GM19193 (cell line): Measurements from ENCODE around the gene KANSL3.

Source experiments
- POLR2A ChIP-seq: IDR thresholded peaks from 4 replicates; pipeline ENCODE4 v1.6.1; 2011; ENCODE audit not compliant: insufficient read depth, insufficient read length; ENCODE audit errors: extremely low read depth

The KANSL3 gene

DNA sequence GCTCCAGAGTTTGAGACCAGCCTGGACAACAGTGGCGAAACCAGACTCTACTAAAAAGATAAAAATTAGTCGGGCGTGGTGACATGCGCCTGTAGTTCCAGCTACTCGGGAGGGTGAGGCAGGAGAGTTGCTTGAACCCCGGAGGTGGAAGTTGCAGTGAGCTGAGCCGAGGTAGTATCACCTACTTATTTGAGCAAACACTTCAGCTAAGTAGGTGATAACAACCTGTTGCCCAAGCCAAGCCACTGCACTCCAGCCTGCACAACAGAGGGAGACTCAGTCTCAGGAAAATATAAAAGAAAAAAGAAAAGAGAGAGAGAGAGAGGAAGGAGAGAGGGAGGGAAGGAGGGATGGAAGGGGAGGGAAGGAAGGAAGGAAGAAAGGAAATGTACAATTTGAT, 25.7 kb upstream of the KANSL3 start:
- TF ChIP-seq POLR2A, result no peak

DNA sequence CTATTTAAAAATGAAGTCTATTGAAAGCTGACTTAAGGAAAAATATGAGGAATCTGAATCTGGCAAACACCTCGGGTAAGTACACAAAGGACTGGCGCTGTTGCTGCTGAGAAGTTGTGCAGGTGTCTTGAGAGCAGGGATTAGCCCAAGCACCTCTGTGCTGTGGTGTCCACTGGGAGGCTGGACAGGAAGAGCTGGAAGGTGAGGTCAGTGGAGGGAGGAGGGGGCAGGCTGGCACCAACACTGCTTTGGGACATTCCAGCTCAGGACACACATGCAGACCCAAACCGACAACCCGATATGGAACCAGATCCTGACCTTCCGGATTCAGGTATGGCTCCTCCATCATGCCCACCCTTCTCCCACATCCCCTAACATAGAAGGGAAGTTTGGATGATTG, 25.1 kb upstream of the KANSL3 start:
- TF ChIP-seq POLR2A, result no peak

DNA sequence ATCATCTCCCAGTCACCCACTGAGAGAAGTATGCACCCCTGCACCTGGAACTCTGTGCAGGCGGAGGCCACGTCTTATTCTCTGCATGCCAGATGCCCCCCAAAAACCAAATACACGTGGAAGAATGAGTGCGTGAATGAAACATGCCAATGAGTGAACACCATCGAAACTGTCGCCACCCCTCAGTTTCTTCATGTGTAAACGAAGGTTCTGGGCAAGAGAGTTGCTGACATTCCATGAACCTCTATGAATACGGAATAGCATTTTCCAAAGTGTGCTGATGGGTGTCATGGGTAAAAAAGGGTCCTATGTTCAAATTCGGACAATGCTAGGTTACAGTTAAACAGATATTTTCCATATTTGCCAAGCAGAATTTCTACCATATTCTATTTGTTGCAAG, 24.2 kb upstream of the KANSL3 start:
- no peak for TF ChIP-seq POLR2A

DNA sequence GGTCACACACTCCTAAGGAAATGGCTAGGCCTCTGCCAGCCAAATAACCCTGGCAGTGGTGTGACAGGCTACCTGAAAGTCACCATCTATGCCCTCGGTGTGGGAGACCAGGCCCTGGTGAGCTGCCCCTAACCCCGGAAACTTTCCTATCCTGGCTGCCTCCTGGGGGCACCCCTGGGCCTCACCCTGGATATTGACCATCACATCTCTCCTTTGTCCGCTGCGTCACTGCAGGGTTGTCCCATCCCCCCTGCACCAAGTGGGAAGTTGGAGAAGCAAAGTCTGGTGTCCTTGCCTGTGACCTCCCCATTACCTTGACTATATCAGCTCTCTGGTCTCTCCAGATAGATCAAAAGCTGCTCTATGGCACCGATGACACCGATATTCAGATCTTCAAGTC, 23.2 kb upstream of the KANSL3 start:
- TF ChIP-seq POLR2A, result no peak

DNA sequence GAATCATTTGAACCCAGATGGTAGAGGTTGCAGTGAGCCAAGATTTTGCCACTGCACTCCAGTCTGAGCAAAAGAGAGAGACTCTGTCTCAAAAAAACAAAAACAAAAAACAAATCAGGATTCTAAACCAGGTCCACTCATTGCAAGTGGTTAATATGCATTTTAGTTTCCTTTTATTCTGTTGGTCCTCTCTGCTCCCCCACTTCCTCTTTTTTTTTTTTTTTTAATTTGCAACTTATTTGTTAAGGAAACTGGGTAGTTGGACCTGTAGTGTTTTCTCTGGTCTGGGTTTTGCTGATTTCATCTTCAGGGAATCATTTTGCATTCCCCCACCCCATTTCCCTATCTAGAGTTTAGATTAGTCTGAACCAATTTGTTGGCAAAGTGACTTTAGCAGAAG, 18.4 kb upstream of the KANSL3 start:
- TF ChIP-seq POLR2A, result no peak

DNA sequence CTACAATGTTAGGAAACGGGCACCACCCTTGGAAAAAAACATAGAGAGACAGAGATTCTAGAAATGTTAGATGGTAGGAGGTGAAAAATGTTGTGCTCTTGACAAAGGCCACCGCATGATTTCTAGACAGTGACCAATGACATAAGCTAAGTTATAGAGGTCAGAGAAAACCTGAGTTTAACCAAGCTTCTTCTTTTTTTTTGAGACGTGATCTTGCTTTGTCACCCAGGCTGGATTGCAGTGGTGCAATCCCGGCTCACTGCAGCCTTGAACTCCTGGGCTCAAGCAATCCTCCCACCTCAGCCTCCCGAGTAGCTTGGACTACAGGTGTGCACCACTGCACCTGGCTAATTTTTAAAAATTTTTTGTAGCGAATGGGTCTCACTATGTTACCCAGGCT, 17.4 kb upstream of the KANSL3 start:
- no peak for TF ChIP-seq POLR2A

DNA sequence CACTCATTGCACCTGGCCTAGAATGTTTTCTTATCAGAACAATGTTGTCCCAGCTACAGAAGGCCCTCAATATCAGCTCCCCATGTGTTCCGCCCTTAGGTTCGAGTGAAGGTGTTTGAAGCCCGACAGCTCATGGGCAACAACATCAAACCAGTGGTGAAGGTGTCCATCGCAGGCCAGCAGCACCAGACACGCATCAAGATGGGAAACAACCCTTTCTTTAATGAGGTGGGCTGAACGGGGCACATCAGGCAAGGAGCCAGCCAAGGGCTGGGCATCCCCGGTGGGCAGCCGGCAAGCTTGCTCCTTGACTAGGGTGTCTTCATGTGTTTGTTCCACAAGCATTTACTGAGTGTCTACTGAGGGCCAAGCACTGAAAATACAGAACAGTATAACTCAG, 13.7 kb upstream of the KANSL3 start:
- TF ChIP-seq POLR2A, result no peak

DNA sequence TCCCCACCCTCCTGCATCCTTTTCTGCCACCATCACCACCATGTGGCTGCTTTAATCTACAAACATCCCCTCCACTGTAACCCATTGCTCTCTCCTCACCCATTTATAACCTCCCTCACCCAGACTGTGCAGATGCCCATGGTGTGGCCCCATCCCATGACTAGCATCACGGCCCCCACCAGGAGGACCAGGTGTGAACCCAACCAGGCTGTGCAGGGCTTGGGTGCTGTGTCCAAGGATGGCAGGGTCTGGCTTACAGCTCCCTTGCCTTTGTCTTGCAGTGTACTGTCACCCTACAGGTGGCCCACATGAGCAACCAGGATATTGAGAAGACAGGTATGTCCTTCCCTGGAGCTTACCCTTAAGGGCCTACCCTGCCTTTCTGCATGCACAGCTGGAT, 11.2 kb upstream of the KANSL3 start:
- no peak for TF ChIP-seq POLR2A

DNA sequence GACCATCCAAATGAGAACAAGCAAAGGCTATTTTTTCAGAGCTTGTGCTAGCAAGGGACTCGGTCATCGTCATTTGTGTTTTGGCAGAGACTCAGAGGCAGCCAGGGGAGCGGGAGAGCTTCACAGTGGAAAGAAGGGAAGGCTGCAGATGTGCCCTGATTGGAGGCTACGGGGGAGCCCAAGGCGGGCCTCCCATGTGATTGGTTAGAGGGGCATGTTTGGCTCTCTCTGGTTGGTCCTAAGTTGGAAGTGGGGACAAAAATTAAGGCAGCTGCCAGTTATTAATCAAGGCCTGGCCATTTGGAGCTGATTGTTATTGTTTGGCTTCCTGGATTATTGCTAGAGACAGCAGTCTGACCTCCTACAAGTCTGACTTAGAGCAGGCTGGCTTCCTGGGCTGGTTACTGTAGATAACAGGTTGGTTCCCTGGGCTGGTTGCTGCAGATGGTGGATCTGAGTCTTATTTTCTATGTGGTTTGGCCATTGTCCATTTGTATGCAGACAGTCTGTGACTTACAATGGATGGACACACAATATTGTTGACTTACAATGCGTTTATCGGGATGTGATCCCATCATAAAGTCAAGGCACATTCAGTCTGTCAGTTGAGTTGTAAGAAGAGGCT, 10.3 kb upstream of the KANSL3 start:
- no peak for TF ChIP-seq POLR2A

DNA sequence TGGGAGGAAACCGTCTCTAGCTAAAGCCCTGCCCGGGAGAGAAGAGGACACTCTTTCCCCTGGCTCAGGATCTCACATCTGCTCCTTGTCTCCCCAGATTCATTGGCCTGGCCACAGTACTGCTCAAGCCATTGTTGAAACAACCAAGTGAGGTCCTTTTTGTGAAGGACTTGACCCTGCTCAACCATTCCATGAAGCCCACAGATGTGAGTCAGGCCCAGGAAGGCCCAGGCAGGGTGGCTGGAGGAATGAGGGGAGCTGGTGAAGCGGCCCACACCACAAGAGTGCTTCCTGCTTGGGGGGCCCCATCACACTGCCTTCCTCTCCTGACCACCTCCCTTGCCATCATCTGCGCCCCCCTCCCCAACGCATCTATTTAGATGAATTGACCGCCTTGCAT, 9.6 kb upstream of the KANSL3 start:
- TF ChIP-seq POLR2A, result no peak

DNA sequence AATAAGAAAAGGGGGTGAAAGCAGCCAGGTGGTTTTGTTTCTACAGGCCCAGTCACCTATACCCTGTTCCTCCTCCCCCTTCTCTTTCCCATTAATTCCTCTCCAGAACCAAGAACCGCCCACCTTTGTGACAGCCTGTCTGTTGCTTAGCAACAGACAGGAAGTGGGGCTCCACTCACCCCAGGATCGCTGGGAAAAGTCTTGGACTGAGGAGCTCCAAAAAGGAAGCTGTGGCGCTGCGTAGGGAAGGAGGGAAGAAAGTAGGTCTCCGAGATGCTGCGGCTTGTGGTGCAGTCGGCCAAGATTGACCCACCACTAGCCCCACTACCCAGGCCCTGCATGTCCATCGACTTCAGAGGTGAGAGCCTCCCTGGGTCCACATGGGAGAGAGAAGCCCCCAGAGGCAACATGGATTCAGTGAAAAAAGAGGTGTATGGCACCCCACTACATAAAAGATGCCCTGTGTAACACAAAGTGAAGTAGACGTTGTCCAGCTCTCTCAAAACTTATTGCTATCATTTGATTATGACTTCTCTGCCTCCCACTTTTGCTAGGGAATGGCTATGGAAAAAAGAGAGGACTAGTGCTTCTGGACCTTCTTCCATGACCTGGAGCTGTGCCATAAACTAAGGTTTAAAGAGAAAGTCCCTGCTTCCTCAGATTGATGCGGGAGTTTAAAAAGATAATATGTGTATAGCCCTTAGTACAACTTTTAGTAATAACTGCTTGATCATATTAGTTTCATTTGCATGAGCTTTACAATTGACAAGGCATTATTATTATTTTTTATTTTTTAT, 4.7 kb upstream of the KANSL3 start, which contains the start of gene FER1L5:
Gene FER1L5 (plus strand): TSS at position 201 of the 797 bp plus-strand sequence. CDS start 73 bp downstream, at position 274.
- no peak for TF ChIP-seq POLR2A

DNA sequence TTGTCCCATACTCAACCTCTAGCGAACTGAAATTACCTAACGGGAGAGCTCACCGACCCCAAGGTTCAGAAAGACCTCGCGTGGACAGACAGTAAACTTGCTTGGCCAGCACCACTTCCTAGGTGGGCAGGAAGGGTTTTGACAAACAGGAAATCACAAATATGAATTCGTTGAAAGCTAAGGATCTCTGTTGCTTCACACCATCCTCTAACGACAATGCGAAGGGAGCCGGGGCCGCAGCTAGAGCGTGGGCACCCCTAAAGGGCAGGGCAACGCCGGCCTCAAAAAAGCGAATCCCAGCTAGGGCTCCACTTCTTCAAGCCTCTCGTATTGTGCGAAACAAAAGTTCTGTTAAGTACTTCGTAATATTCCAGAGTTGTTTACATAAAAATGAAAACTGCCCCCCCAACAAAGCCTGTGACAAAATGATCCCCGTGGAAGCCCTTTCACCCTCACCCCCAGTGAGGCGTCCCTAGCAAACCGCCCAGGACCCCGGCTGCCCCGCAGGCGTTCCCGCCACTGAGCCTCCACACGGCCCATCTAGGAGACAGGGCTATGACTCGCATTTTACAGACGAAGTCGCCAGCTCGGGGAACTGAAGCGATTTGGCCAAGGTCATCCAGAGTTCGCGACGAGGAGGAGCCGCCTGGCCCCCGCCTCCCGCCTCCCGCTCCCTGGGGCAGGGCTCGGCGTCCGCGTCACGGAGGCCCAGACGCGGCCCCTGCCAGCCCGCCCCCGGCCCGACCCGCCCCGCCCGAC, 548 bp downstream of the KANSL3 start:
- TF ChIP-seq POLR2A, result no peak

DNA sequence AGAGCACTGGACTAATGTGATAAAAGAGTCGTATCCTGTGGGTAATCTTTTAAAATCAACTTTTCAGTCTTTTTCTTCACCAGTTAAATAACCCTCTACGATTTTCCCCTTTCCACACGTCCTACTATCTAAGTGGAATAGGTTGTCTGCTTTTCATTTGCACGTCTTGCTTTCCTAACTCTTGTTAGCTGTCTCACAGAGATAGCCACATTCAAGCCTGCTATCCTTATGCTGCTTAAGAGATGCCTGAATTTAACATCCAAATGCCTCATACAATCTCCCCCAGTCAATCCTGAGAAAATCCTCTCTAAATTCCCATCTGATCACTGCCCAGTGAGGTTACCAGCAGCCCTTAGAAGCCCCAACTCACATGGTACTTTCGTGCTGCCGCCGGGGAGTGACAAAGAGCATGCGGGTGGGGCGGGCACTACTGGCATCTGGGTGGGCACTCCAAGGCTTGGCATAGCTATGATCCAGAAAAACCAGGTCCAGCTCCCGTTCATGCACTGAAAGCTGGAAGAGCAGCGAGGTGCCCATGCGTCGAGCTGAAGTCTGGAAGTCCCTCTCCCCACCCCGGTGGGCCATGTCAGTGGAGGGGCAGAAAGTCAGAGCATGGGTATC, 1.5 kb downstream of the KANSL3 start:
- TF ChIP-seq POLR2A, result no peak

DNA sequence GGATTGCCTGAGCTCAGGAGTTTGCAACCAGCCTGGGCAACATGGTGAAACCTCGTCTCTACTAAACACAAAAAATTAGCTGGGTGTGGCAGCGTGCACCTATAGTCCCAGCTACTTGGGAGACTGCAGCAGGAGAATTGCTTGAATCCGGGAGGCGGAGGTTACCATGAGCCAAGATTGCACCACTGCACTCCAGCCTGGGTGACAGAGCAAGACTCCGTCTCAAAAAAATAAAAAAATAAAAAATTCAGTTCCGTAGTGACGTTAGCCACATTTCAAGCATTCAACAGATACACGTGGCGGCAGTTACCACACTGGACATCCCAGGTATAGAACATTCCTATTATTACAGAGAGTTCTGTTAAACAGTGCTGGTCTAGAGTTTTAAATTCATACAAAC, 4.5 kb downstream of the KANSL3 start:
- no peak for TF ChIP-seq POLR2A

DNA sequence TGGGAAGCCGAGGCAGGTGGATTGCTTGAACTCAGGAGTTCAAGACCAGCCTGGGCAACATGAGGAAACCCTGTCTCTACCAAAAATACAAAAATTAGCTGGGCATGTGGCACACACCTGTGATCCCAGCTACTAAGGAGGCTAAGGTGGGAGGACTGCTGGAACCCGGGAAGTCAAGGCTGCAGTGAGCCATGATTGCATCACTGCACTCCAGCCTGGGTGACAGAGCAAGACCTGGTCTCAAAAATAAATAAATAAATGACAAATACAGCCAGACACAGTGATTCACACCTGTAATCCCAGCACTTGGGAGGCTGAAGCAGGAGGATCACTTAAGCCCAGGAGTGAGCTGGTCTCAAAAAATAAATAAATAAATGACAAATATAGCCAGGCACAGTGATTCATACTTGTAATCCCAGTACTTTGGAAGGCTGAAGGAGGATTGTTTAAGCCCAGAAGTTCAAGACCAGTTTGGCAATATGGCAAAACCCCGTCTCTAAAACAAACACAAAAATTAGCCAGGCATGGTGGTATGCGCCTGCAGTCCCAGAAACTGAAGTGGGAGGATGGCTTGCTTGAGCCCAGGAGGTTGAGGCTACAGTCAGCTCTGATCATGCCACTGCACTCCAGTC, 6.2 kb downstream of the KANSL3 start:
- no peak for TF ChIP-seq POLR2A
